T-helper 9 cell (primary cell): ENCODE data around the gene SELENOO.
A peak's percentile ranks its signal among the peaks of the same experiment; 100 is the strongest.

Experiments used
- DNase-seq: peaks from one replicate; pipeline ENCODE4 v3.0.0-alpha.2; 2020

Gene SELENOO

GRCh38 chr22:50243685-50244419 is 43.0 kb downstream of the SELENOO start:
- DNase-seq, result no peak

GRCh38 chr22:50244420-50245213 is 43.8 kb downstream of the SELENOO start, which contains the start of gene TUBGCP6:
TUBGCP6 (minus strand) TSS chr22:50245023; CDS start chr22:50244459, 564 bp downstream.
- peak; percentile 91 for DNase-seq

GRCh38 chr22:50245214-50246072 is 44.6 kb downstream of the SELENOO start:
- no peak for DNase-seq

- DNase-seq, result no peak
These were observed 45.7 kb downstream of the SELENOO start for GRCh38 chr22:50246242-50247175.

GRCh38 chr22:50247748-50248147 is 46.9 kb downstream of the SELENOO start:
- DNase-seq, result peak; percentile 57

- no peak for DNase-seq
These were observed 47.6 kb downstream of the SELENOO start for GRCh38 chr22:50248196-50249081.

- no peak for DNase-seq
These were observed 48.8 kb downstream of the SELENOO start for GRCh38 chr22:50249341-50250248.

- DNase-seq, result no peak
These were observed 49.4 kb downstream of the SELENOO start for GRCh38 chr22:50250249-50250554.

- DNase-seq, result peak; percentile 64
These were observed 50.0 kb downstream of the SELENOO start, which contains the start of gene HDAC10 for GRCh38 chr22:50250555-50251476. HDAC10 (minus strand) TSS chr22:50251265; CDS start chr22:50251032, 233 bp downstream.

GRCh38 chr22:50251477-50252081 is 50.8 kb downstream of the SELENOO start:
- no peak for DNase-seq

- DNase-seq, result peak; percentile 57
These were observed 51.6 kb downstream of the SELENOO start for GRCh38 chr22:50252082-50253045.

GRCh38 chr22:50253046-50253915 is 52.5 kb downstream of the SELENOO start:
- no peak for DNase-seq

GRCh38 chr22:50253941-50254340 is 53.1 kb downstream of the SELENOO start:
- DNase-seq, result no peak

- no peak for DNase-seq
These were observed 54.3 kb downstream of the SELENOO start for GRCh38 chr22:50255099-50255498.

GRCh38 chr22:50255607-50256006 is 54.8 kb downstream of the SELENOO start:
- DNase-seq, result no peak
